Upper lobe of left lung (tissue), 6 donors: ENCODE measurements around the gene CSGALNACT2. TPM values are rescaled to one million over a fixed set of nuclear protein-coding genes. Genes with fewer than 3 reads are reported as not detected.

Source experiments
- ATAC-seq, 2 donors: fragments of 200-7000 bp; cut with Tn5 transposase; one replicate each; pipeline ENCODE4 v1.9.1; 2022; ENCODE audit warnings: mild to moderate bottlenecking in 2 of 2, moderate library complexity in 2 of 2; ENCODE audit not compliant: low FRiP score in 2 of 2
- DNase-seq, 2 donors: peaks; one replicate each; pipeline ENCODE4 v3.0.0-alpha.2; 2019 to 2020
- H3K27ac ChIP-seq, 4 donors: fragments of 200-600 bp; sonication (generic); one replicate each; pipeline ENCODE4 v1.5.1; 2016 to 2019
- H3K27me3 ChIP-seq, 4 donors: fragments of 200-600 bp; sonication (generic); one replicate each; pipeline ENCODE4 v1.5.1; 2017 to 2019
- H3K36me3 ChIP-seq, 4 donors: fragments of 200-600 bp; sonication (generic); one replicate each; pipeline ENCODE4 v1.5.1; 2016 to 2019
- H3K4me1 ChIP-seq, 4 donors: fragments of 200-600 bp; sonication (generic); one replicate each; pipeline ENCODE4 v1.5.1; 2018 to 2019
- H3K4me3 ChIP-seq, 4 donors: fragments of 200-600 bp; sonication (generic); one replicate each; pipeline ENCODE4 v1.5.1; 2017 to 2019; ENCODE audit warnings: mild to moderate bottlenecking in 2 of 4, moderate library complexity in 1 of 4
- H3K9me3 ChIP-seq, 4 donors: fragments of 200-600 bp; sonication (generic); one replicate each; pipeline ENCODE4 v1.5.1; 2018 to 2019
- EP300 ChIP-seq, 4 donors: sonication (generic); formaldehyde crosslinking; IDR thresholded peaks; one replicate each; pipeline ENCODE4 v1.5.1; 2017; ENCODE audit warnings: antibody characterized with exemption in 4 of 4, control low read depth in 2 of 4
- POLR2A ChIP-seq, 4 donors: fragments of 450-650 bp; IDR thresholded peaks; one replicate each; pipeline ENCODE4 v1.5.1; 2016 to 2017; ENCODE audit warnings: antibody characterized with exemption in 4 of 4, mild to moderate bottlenecking in 2 of 4
- POLR2AphosphoS5 ChIP-seq, 2 donors: sonication (generic); formaldehyde crosslinking; IDR thresholded peaks; one replicate each; pipeline ENCODE4 v1.5.1; 2017; ENCODE audit warnings: antibody characterized with exemption in 2 of 2
- WGBS, 2 donors: methylation state at CpG; one replicate each; pipeline ENCODE4 v1.1.5; 2017 to 2018; 5-methylcytosine and 5-hydroxymethylcytosine counted together
- total RNA-seq, 6 donors: library from RNA; depleted of rRNA in 4 of 6; stranded (reverse); fragments of >200 nt in 4 of 6; gene quantifications; one replicate each; pipeline versions ENCODE4 v1.1.0 to v1.2.1, GENCODE V29; 2016 to 2021
- TF ChIP-seq, protein P1 (sequence below), 6 experiments: fragments of 450-650 bp in 4 of 6; fragments of 200-600 bp in 2 of 6; sonication (generic) in 2 of 6; IDR thresholded peaks; one replicate each; pipeline ENCODE4 v1.5.1; 2016 to 2019; ENCODE audit warnings: antibody characterized with exemption in 6 of 6
- donor health status: DM: no; HTN: no; CAD: no; lungs with moderate emphysema.
- donor health status: DM: no; HTN: yes; CAD: no; lungs with severe emphysema.

The CSGALNACT2 gene
- total RNA-seq, 6 donors from 2014 or later, result 30.5 to 47.1 (median 35.1) TPM

DNA sequence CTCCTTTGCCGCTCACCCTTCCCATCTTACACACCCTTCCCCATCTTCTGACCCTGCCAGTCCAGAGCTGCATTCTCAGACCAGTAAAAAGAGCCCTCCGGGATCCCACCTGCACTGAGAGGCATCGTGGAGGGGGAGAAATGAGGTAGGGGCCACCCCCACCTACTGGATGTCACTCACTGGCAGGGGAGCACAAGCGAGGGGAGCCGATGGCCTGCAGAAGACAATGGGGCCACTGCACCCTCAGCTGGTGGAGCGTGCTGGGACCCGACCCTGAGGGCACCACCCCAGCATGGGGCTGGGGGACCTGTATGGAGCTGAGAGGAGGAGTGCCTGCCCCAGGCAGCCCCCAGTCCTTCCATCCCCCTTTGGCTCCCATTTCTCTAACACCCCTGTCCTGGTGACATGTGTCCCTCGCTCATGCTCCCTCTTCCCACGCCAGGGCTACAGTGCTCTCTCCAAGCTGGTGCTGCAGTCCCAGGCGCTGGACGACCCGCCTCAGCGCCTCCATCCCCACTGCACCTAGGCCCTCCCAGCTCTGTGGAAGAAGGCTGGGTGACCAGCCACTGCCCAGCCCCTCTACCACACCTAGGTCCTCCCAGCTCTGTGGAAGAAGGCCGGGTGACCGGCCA lies 78.8 kb downstream of the CSGALNACT2 start:
- 84 to 93% methylated on average over 9 to 15 of the region's 15 CpGs for WGBS, 2 donors
- Histone ChIP-seq H3K4me1 (no peaks in the 10 kb centered on the region), H3K27ac (no peak overlapping the region), H3K36me3 (no peaks in the 10 kb centered on the region), H3K4me3 (no peak overlapping the region), H3K9me3 (no peaks in the 10 kb centered on the region), H3K27me3 (no peaks in the 10 kb centered on the region)
- TF ChIP-seq POLR2A (IDR thresholded peaks at IDR 0.05) (no peak), POLR2AphosphoS5 (IDR thresholded peaks at IDR 0.05) (no peak), EP300 (IDR thresholded peaks at IDR 0.05) (no peak)
- TF ChIP-seq, protein P1, sequence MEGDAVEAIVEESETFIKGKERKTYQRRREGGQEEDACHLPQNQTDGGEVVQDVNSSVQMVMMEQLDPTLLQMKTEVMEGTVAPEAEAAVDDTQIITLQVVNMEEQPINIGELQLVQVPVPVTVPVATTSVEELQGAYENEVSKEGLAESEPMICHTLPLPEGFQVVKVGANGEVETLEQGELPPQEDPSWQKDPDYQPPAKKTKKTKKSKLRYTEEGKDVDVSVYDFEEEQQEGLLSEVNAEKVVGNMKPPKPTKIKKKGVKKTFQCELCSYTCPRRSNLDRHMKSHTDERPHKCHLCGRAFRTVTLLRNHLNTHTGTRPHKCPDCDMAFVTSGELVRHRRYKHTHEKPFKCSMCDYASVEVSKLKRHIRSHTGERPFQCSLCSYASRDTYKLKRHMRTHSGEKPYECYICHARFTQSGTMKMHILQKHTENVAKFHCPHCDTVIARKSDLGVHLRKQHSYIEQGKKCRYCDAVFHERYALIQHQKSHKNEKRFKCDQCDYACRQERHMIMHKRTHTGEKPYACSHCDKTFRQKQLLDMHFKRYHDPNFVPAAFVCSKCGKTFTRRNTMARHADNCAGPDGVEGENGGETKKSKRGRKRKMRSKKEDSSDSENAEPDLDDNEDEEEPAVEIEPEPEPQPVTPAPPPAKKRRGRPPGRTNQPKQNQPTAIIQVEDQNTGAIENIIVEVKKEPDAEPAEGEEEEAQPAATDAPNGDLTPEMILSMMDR (IDR thresholded peaks at IDR 0.05), result no peak
- DNase-seq (peak in 1 of 2 donors; percentile 67), ATAC-seq (no peak)

DNA sequence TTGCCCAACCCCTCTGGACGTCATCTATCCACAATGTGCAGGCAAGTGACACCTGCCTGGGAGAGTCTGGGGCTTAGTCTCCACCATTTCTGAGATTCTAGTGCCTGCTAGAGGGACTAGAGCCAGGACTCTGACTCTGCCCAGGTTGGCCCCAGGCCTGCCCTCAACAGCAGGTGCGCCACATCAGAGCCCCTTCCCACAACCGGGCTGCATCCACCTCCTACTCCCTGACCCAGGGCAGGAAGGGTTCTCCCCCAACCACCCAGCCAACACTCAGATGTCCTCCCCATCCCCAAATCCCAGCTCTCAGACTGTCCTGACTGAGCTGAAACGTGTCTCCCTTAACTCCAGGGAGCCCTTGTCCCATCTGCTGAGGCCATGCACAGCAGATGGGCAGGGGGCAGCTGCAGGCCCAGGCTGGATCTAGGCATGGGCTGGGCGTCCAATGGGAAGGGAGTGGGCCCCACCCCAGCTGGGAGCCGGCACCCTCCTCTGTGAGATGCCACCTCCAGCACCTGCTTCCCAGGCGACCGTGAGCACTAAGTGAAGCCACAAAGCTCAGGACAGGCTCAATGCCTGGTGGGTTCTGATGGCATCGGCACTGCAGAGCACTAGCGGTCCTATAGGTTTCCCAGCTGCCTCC lies 79.4 kb downstream of the CSGALNACT2 start:
- no peak for TF ChIP-seq POLR2AphosphoS5 (IDR thresholded peaks at IDR 0.05)
- no peak for TF ChIP-seq POLR2A (IDR thresholded peaks at IDR 0.05)
- TF ChIP-seq, protein P1 (IDR thresholded peaks at IDR 0.05), result no peak
- peak in 1 of 2 donors; percentile 48 for DNase-seq
- no peak for ATAC-seq
- WGBS, 2 donors, result 89 to 95% methylated on average over 7 to 9 of the region's 10 CpGs
- no peaks in the 10 kb centered on the region for H3K27me3 ChIP-seq
- H3K4me1 ChIP-seq, result no peaks in the 10 kb centered on the region
- no peaks in the 10 kb centered on the region for H3K36me3 ChIP-seq
- no peak overlapping the region for H3K4me3 ChIP-seq
- H3K9me3 ChIP-seq, result no peaks in the 10 kb centered on the region
- no peak overlapping the region for H3K27ac ChIP-seq

DNA sequence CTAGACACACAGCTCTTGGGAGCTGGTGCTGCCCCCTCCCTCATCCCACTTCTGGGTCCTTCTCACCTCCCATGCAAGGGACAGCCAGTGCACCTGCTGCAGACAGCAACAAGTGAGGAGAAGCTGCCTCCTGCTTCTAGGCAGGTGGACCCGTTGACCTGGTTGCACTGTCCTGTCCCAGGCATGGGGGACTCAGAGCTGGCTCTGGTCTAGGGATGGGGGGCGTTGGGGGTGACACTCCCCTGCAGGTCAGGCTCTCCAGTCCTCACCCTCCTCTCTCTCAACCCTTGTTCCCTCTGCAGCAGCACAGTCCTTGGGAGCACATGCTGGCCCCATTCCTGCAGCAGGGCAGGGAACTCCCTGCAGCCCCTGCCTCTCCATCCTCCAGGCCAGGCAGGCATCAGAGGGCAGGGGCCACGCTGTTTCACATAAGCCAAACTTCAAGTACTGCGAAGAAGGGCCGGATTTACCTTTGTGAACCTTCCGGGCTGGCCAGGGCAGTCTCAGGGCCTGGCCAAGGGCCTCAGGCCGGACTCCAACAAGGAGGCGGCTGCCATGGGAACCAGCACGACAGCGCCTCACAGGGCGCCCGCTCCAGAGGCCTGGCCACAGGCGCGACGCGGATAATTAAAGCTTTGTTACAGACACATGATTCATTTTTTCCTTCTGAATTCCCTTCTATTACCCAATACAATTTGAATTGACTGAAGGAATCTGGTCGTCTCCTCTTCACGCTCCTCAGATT lies 80.1 kb downstream of the CSGALNACT2 start:
- no peaks in the 10 kb centered on the region for H3K4me1 ChIP-seq

DNA sequence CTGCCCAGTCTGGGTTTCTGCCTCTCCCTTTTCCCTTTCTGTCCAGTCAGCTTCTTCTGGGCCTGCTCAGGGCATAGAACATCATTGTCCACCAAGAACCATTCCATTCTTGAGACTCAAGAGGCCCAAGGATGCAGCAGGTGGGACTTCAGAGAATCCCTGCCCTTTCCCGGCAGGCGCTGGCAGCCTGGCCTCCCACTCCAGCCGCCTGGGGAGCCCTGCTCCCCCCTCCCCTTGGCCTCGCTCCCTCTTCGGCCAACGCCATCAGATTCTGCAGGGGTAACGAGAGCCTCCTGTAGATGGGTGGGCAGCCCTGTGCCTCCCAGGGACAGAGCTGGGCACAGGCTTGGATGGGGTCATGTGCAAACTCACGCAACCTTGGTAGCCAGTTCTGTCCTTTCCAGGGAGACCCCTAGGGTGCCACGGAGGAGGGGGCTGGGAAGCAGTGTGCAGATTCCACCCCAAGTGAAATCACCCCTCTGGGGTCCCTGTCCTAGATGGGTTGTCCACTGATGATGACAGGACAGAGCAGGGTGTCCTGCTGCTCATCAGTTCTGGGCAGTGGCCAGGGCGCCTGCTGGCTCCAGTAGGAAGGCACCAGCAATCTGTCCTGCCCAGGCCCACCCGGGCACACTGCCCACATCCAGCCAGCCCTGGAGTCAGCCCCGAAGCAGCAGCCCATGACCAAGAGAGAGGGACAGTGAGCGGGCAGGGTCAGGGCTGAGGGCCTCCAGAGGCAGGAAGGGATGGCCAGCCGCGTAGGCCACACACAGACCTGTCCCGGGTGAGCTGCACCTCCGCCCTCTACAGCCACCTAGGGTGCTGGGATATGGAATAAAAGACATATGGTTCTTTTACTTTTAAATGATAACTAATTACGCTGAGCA lies 80.9 kb downstream of the CSGALNACT2 start:
- H3K4me1 ChIP-seq, result no peaks in the 10 kb centered on the region
- no peaks in the 10 kb centered on the region for H3K9me3 ChIP-seq
- ATAC-seq (no peak), DNase-seq (peak in 1 of 2 donors; percentile 60)
- no peaks in the 10 kb centered on the region for H3K36me3 ChIP-seq
- no peak for TF ChIP-seq EP300 (IDR thresholded peaks at IDR 0.05)
- TF ChIP-seq, protein P1 (IDR thresholded peaks at IDR 0.05), result no peak
- TF ChIP-seq POLR2AphosphoS5 (IDR thresholded peaks at IDR 0.05), result no peak
- no peak for TF ChIP-seq POLR2A (IDR thresholded peaks at IDR 0.05)
- no peaks in the 10 kb centered on the region for H3K27me3 ChIP-seq
- H3K27ac ChIP-seq, result no peak overlapping the region
- no peak overlapping the region for H3K4me3 ChIP-seq
- 85 to 91% methylated on average over 9 to 18 of the region's 18 CpGs for WGBS, 2 donors

More for the DNA sequence above, 80.1 kb downstream of the CSGALNACT2 start:
- Histone ChIP-seq H3K4me3 (no peak overlapping the region), H3K9me3 (no peaks in the 10 kb centered on the region), H3K36me3 (no peaks in the 10 kb centered on the region), H3K27ac (no peak overlapping the region), H3K27me3 (no peaks in the 10 kb centered on the region)
- no peak for ATAC-seq
- peak in 1 of 2 donors; percentile 80 for DNase-seq
- no peak for TF ChIP-seq POLR2AphosphoS5 (IDR thresholded peaks at IDR 0.05)
- TF ChIP-seq, protein P1 (IDR thresholded peaks at IDR 0.05), result no peak
- no peak for TF ChIP-seq POLR2A (IDR thresholded peaks at IDR 0.05)
- TF ChIP-seq EP300 (IDR thresholded peaks at IDR 0.05), result no peak
- 85 to 88% methylated on average over 16 to 18 of the region's 18 CpGs for WGBS, 2 donors
